Measurements from ENCODE around the gene BRME1.
"Not testable (repeated sequence)": the region's sequence is repeated elsewhere in the genome, so short reads cannot be mapped to it uniquely, and the experiment has no call there.

BRME1 gene

GRCh38 chr19:13864667-13865570 lies 41.0 kb downstream of the BRME1 start:
- DNase-seq: no peak

GRCh38 chr19:13864046-13864666 lies 41.8 kb downstream of the BRME1 start:
- no peak for DNase-seq

GRCh38 chr19:13861714-13862531 lies 44.0 kb downstream of the BRME1 start:
- peak; percentile 91 for DNase-seq

GRCh38 chr19:13861392-13861713 lies 44.6 kb downstream of the BRME1 start:
- DNase-seq: no peak

- DNase-seq: no peak
Measured at GRCh38 chr19:13860679-13861391, 45.1 kb downstream of the BRME1 start.

- DNase-seq: no peak
Measured at GRCh38 chr19:13859361-13859880, 46.5 kb downstream of the BRME1 start.

GRCh38 chr19:13856497-13856896 lies 49.4 kb downstream of the BRME1 start:
- DNase-seq: no peak

- not testable (repeated sequence) for DNase-seq
Measured at GRCh38 chr19:13852171-13852707, 53.7 kb downstream of the BRME1 start.

GRCh38 chr19:13851734-13852114 lies 54.2 kb downstream of the BRME1 start:
- DNase-seq: not testable (repeated sequence)

- DNase-seq: peak; percentile 61 to 67
Measured at GRCh38 chr19:13850910-13851733, 54.8 kb downstream of the BRME1 start.

- peak; percentile 74 to 82 for DNase-seq
Measured at GRCh38 chr19:13849991-13850909, 55.7 kb downstream of the BRME1 start.

- DNase-seq: no peak
Measured at GRCh38 chr19:13848798-13849676, 56.9 kb downstream of the BRME1 start.

GRCh38 chr19:13848340-13848677 lies 57.6 kb downstream of the BRME1 start:
- no peak for DNase-seq

- peak; percentile 81 to 85 for DNase-seq
Measured at GRCh38 chr19:13847407-13848339, 58.2 kb downstream of the BRME1 start.

GRCh38 chr19:13846557-13847406 lies 59.1 kb downstream of the BRME1 start:
- DNase-seq: peak; percentile 92 to 93

GRCh38 chr19:13844130-13844631 lies 61.7 kb downstream of the BRME1 start:
- no peak for DNase-seq

All from stimulated activated CD4-positive, alpha-beta T cell treated with anti-CD3 and anti-CD28 coated beads, Interleukin-2, amount 100 ng/mL, for 24 hours (primary cell).